GM18508 (cell line): ENCODE measurements around the gene MRPL21.

ENCODE experiments used
- ATAC-seq: cut with Tn5 transposase; IDR thresholded peaks from one replicate; pipeline ENCODE4 v1.9.1; 2021; ENCODE audit warnings: moderate number of reproducible peaks; ENCODE audit not compliant: insufficient read depth, unreplicated experiment

Gene MRPL21

GRCh38 chr11:68935516-68936357, 32.1 kb upstream of the MRPL21 start:
- ATAC-seq, result no peak

GRCh38 chr11:68935066-68935465, 31.4 kb upstream of the MRPL21 start:
- no peak for ATAC-seq

- no peak for ATAC-seq
These were observed 31.0 kb upstream of the MRPL21 start for GRCh38 chr11:68934666-68935065.

- ATAC-seq, result no peak
These were observed 30.7 kb upstream of the MRPL21 start for GRCh38 chr11:68934321-68934645.

GRCh38 chr11:68933605-68934320, 30.1 kb upstream of the MRPL21 start:
- no peak for ATAC-seq

- ATAC-seq, result no peak
These were observed 29.4 kb upstream of the MRPL21 start for GRCh38 chr11:68932933-68933577.

- no peak for ATAC-seq
These were observed 28.7 kb upstream of the MRPL21 start for GRCh38 chr11:68932358-68932757.

- no peak for ATAC-seq
These were observed 28.3 kb upstream of the MRPL21 start for GRCh38 chr11:68931911-68932310.

- ATAC-seq, result no peak
These were observed 27.6 kb upstream of the MRPL21 start for GRCh38 chr11:68930991-68931855.

- ATAC-seq, result no peak
These were observed 26.3 kb upstream of the MRPL21 start for GRCh38 chr11:68929706-68930570.

- ATAC-seq, result no peak
These were observed 25.5 kb upstream of the MRPL21 start for GRCh38 chr11:68929135-68929534.

- no peak for ATAC-seq
These were observed 24.7 kb upstream of the MRPL21 start for GRCh38 chr11:68928136-68928880.

- ATAC-seq, result no peak
These were observed 23.9 kb upstream of the MRPL21 start for GRCh38 chr11:68927280-68928135.

- ATAC-seq, result no peak
These were observed 22.0 kb upstream of the MRPL21 start for GRCh38 chr11:68925611-68926010.

- ATAC-seq, result no peak
These were observed 20.7 kb upstream of the MRPL21 start for GRCh38 chr11:68924073-68924925.

GRCh38 chr11:68923614-68924013, 20.0 kb upstream of the MRPL21 start:
- no peak for ATAC-seq

GRCh38 chr11:68916439-68916838, 12.8 kb upstream of the MRPL21 start:
- ATAC-seq, result no peak
